Measurements from ENCODE around the gene NCOA5.
"Not testable (repeated sequence)": the region's sequence is repeated elsewhere in the genome, so short reads cannot be mapped to it uniquely, and the experiment has no call there.

The NCOA5 gene

DNA sequence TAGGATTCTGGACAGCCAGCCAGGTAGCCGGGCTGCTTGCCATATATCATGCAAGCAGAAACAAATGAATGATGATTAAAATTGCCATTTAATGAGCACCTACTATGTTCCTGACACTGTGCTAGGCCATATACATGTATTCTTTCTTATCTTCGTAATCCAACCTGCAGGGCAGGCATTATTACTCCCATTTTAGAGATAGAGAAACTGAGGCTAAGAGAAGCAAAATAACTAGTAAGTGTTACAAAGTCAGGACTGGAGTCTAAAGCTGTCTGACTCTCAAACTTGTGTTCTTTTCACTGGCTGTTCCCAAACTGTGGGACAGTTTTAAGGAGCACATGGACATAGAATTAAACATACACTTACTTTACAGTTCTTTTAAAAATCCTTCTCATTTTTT, 30.4 kb upstream of the NCOA5 start:
- no peak for DNase-seq (ENCODE audit: low read depth)

DNA sequence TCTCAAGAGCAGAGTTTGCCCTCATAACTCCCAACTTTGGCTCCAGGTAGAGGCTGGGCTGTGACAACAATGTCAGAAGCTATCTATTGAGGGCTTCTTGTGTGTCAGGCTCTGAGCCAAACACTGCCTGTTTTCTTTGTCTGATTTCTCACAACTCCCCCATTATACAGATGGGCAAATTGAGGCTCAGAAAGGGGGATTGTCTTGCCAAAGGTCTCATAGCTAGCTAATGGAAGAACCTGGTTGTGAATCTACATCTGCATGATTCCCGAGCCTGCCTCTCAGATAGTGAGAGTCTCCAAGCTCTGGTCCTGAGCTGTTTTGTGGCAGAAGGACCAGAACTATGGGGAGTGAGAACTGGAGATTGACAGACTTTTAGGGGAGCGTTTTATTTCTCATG, 29.8 kb upstream of the NCOA5 start:
- DNase-seq (ENCODE audit: low read depth): no peak

DNA sequence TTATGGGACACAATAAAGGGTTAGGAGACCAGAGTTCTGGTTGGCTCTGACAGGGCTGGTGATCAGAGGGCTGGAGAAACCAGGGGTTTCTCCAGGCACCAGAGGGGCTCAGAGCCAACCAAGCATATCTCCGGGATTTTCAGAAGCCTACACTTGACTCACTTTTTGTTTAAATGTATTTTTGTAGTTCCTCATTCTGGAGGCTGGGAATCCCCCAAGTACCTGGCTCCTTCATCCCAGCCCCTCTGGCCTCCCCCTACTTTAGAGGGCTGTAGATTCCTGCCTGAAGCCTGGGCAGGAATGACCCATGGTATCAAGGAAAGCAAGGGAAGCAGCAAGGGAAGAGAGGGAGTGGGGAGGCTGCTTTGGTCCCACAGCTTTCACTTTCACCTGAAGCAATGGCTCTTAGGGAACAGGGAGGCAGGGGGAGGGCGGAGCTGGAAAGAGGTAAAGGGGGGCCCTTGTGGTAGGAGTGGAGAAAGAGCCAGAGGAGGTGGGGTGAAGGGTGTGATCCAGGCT, 29.3 kb upstream of the NCOA5 start:
- DNase-seq (ENCODE audit: low read depth): no peak

DNA sequence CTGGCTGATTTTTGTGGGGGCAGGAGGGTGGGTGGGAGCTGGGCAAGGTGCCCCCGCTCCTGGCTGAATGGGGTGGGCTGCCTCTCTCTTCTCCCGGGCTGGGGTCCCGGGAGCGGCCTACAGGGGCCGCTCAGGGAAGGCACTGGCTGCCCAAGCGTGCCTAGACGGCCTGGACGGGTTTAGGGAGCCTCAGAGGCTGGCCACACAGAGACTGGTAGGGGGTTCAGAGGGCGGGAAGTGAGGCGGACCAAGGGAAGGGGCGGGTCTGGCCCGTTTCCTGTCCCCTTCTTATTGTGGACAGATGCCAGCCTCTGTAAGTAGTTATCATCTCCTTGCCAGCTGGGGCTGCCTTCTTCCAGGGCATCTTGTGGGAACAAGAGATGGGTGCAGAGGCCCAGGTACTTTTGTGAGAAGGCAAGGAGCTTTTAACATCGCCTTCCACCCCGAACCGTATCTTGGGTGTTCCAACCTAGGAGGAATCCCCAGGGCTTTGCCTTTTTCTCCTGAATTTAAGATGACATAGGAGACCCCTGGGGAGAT, 28.8 kb upstream of the NCOA5 start:
- no peak for DNase-seq (ENCODE audit: low read depth)

DNA sequence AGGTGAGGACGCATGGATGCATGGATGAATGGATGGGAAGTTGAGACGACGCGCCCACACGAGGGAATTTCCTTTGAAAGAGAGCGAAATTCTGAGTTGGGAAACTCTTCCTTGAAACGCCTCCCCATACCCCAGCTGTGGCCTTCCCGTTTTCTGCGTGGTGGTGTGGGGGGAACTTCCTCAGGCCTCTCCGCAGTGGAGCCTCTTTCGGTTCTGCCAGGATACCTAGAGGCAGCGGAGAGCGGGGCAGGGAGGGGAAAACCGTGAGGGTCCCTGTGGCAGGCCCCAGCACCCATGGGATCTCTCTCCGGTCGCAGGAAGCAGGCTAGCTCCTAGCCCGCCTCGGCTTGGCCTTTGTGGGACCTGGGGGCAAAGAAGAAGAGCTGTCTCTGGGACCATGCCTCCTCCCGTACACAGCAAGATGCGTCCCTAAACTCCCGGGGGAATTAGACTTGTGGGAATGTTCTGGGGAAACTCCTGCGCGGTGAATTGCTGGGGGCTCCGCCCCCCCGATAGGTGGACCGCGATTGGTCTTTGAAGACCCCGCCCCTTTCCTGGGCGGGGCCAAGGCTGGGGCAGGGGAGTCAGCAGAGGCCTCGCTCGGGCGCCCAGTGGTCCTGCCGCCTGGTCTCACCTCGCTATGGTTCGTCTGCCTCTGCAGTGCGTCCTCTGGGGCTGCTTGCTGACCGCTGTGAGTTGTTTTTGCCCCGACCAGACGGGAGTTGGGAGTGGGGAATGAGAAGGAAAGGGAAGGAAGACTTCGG, 28.1 kb upstream of the NCOA5 start, which contains the start of gene CD40:
Gene CD40, plus strand, starts transcription at position 611 of the 764 bp plus-strand sequence. Its CDS starts 30 bp downstream, at position 641.
- DNase-seq (ENCODE audit: low read depth): peak; percentile 70

DNA sequence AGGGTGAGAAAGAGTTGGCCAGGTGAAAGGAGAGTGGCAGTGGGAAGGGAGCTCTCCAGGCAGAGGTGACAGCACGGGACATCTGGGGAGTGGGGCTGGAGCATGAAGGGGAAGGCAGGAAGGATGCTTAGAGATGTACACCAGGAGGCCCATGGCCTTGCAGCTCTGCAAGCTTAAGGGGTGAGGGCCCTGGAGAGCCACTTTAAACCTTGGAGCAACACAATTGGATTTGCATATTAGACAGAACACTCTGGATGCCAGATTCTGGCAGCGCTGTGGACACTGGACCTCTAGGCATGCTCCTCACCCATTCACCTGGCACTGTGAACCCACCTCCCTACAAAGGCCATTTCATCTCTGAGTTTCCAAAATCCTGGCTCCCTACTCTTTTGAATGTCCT, 24.7 kb upstream of the NCOA5 start:
- no peak for DNase-seq (ENCODE audit: low read depth)

DNA sequence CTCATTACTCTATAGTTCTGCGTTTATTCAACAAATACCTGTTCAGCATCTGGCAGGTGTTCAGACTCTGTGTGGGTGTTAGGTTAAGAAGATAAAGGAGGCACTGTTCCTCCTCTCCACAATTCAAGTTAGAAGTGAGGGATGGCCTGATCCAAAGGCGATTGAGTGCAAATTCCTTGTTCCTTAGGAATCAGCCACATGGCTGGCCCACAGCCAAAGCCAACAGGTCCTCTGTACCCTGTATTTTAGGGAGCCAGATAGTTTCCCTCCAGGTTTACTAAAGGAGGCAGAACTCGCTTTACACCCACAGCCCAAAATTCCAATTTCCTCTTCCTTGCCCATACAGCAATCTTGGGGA, 23.3 kb upstream of the NCOA5 start:
- DNase-seq (ENCODE audit: low read depth): no peak

DNA sequence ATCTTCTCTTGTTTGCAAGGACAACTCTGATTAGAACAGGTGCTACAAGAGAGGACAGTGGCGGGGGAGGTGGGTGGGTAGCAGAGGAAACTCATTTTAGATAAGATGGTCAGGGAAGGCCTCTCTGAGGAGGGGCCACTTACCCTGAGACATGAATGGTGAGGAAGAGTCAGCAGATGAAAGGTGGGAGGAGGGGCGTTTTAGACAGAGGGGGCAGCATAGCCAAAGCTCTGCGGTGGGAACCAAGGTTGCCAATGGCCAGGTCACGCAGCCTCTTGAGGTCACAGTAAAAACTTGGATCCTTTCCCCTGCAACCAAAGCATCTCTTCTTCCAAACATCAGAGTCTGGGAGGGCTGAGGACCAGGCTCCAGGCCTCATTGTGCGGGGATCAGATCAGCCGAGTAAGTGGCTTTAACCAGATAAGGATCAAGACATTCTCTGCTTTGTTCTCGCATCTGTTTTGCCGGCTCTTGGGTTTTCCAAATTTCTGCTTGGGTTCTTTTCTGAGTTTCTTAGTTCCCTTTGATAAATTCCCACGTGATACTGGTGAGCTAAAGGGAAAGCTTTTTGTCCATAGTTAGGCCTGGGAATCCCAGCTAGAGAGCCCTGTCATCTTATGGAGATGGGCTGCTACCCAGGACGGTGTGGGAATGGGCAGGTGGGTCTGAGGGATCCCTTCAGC, 22.8 kb upstream of the NCOA5 start:
- no peak for DNase-seq (ENCODE audit: low read depth)

DNA sequence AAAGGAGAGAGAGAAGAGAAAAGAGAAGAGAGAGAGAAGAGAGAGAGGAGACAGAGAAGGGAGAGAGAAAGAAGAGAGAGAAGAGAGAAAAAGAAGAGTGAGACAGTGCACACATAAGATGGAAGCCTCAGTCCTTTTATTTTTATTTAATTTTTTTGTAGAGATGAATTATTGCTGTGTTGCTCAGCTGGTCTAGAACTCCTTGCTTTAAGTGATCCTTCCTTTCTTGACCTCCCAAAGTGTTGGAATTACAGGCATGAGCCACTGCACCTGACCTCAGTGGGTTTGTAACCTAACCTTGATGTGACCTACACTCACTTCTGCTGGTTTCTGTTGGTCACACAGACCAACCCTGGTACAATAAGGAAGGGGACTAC, 22.1 kb upstream of the NCOA5 start:
- DNase-seq (ENCODE audit: low read depth): no peak

DNA sequence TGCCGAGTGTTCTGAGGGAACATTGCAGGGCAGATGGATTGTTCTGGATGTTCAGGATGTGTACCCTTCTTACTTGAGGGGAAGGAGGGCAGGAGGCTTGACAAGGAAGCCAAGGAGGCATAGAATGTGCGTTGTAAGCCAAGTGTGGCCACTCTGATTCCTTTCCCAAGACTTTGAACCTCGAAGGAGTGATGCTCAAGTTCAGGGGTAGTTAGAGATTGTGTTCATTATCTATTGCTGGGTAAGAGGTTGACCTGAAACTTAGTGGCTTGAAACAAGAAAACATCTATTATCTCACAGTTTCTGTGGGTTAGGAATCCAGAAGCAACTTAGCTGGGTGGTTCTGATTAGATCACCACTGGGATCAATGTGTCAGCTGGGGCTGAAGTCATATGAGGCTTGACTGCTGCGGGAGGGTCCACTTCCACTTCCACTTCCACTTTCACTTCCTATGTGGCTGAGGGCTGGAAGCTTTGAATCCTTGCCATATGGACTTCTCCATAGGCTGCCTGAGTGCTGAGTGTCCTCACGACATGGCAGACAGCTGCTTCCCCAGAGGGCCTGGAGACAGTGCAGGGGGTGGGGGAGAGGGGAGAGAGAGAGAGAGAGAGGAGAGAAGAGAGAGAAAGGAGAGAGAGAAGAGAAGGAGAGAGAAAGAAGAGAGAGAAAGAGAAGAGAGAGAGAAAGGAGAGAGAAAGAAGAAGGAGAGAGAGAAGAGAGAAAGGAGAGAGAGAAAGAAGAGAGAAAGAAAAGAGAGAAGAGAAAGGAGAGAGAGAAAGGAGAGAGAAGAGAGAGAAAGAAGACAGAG, 21.5 kb upstream of the NCOA5 start:
- DNase-seq (ENCODE audit: low read depth): peak; percentile 20

DNA sequence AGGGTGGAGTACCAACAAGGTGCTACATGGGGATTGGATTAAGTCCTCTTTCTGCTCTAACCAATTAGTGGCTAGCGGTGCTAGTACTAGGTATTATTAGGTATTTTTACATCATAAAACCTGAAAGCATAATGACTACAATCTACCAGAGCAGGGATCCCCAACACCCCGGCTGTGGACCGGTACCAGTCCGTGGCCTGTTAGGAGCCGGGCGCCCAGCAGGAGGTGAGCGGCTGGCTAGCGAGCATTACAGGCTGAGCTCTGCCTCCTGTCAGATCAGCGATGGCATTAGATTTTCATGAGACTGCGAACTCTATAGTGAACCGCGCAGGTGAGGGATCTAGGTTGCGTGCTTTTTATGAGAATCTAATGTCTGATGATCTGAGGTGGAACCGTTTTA, 19.2 kb upstream of the NCOA5 start:
- DNase-seq (ENCODE audit: low read depth): no peak

DNA sequence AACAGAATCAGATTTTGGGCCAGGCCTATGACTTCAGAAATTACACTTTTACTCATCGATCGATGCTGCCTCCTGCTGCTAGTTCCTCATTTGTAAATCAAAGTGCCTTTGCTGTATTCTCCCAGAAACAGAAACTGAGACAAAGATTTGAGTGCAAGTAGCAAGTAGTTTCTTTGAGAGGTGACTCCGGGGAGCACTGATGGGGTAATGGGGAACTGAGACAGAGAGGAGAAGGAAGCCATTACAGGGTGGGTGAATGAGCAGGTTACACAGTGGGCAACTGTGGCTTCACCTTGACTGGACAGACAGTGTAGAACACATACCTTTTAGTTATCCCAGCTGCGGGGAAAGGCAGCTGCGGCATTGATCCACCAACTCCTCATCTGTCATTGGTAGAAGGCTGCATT, 18.7 kb upstream of the NCOA5 start:
- no peak for DNase-seq (ENCODE audit: low read depth)

DNA sequence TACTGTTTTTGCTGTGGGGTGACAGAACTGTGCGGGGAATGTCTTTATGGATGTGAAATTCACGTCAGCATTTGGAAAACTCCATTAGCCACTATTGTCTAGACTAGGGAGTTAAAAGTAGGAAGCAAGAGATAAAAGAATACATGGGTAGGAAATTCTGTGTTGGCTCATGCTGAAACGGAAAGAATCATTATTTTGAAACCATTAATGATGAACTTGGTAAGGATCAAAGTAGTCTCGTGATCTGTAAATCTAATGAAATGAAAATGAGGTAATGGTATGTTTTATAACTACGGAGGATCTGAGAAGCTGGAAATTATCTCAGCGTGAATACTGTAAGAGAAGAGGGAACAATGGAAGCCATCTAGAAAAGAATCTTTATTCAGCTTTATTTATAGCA, 17.3 kb upstream of the NCOA5 start:
- no peak for DNase-seq (ENCODE audit: low read depth)

DNA sequence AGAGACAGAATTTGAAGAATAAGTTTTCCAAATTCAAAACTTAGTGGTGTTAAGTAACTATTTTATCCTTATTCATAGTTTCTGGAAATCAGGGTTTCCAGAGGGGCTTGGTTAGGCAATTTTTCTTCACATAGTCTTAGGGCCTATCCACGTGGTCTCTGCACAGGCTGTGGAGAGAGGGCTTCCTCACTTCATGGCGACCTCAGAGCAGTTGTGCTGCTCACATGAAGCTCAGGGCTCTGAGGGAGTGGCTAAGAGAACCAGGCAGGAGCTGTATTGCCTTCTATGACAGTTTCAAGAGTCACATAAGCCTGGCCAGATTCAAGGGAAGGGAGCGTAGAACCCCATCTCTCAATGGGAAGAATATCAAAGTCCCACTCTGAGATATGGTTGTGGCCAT, 14.5 kb upstream of the NCOA5 start:
- DNase-seq (ENCODE audit: low read depth): no peak

DNA sequence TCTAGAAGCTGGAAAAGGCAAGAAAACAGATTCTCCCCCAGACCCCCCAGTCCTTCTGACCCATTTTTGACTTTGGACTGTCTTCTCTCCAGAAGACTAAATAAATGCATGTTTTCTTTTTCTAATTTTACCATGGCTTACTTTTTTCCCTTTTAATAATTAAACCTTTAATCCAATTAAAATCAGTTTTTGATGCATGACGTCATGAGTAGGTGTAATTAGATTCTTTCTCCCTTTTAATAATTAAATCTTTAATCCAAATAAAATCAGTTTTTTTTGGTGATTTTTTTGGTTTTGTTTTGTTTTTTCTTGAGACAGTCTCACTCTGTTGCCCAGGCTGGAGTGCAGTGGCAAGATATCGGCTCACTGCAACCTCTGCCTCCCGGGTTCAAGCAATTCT, 13.2 kb upstream of the NCOA5 start:
- DNase-seq (ENCODE audit: low read depth): no peak

DNA sequence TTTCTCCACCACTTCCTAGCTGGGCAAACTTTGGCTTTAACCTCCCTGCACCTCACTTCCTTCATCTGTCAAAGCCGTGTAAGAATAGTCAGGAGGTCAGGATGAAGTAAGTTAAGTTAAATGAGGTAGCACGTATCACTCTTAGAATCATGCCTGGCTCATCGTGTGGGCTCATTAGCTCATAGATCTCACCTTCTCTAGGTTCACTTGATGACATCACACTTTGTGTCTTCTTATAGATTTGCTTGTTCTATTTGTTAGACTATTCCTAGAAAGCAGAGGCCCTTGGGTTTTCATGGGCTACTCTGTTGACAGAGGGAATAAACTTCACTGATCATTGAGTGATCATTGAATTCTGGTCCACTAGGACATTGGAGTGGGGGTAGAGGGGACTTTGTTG, 12.2 kb upstream of the NCOA5 start:
- DNase-seq (ENCODE audit: low read depth): no peak

DNA sequence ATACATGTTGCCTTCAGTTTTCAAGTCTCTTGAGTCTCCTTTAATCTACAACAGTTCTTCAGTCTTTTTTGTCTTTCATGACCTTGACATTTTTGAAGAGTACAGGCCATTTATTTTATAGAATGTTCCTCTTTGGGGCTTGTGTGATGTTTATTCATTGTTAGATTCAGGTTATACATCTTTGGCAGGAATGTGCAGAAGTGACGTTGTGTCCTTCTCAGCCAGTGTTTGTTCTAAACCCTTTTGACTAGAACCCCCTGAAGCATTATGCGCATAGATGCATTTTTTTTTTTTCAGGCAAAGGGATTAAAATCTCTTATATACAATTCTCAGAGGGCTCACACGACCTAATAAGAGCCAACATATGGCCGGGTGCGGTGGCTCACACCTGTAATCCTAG, 11.2 kb upstream of the NCOA5 start:
- no peak for DNase-seq (ENCODE audit: low read depth)

DNA sequence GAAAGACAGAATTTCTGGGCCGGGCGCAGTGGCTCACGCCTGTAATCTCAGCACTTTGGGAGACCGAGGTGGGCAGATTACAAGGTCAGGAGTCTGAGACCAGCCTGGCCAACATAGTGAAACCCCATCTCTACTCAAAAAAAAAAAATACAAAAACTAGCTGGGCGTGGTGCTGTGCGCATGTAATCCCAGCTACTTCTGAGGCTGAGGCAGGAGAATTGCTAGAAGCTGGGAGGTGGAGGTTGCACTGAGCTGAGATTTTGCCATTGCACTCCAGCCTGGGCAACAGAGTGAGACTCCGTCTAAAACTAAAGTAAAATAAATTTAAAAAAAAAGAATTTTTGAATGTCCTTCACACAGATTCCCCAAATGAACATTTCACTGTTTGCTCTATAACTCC, 10.7 kb upstream of the NCOA5 start:
- not testable (repeated sequence) for DNase-seq (ENCODE audit: low read depth)

DNA sequence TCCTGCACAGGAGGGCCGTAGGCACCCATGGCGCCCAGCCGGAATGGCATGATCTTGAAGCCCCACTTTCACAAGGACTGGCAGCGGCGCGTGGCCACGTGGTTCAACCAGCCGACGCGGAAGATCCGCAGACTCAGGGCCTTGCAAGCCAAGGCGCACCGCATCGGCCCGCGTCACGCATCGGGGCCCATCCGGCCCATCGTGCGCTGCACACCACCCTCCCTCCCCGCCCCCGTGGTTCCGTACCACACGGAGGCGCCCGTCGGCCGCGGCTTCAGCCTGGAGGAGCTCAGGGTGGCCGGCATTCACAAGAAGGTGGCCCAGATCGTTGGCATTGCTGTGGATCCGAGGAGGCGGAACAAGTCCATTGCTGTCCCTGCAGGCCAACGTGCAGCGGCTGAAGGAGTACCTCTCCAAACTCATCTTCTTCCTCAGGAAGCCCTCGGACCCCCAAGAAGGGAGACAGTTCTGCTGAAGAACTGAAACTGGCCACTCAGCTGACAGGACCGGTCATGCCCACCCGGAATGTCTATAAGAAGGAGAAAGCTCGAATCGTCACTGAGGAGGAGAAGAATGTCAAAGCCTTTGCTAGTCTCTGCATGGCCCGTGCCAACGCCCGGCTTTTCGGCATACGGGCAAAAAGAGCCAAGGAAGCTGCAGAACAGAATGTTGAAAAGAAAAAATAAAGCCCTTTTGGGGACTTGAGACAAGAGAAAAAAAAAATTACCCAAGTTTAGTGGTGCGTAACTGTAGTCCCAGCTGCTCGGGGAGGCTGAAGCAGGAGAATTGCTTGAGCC, 9.9 kb upstream of the NCOA5 start:
- DNase-seq (ENCODE audit: low read depth): no peak

DNA sequence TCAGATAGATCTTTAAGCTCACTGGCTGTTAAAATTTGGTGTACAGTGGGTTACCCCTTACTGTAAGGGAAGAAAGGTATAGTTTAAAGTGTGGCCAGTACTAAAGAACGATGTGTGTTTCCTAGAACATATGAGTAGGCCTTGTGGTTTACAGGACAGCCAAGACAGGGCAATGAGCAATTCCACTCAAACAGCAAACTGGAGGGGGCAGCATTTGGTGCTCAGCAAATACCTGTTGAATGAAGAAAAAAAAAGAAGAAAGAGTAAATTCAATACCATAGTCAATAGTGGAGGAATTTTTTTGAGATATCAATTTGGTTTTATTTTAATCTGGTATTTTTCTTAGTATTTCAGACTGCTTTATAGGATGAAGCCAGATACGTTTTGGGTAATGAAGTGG, 3.8 kb upstream of the NCOA5 start:
- DNase-seq (ENCODE audit: low read depth): no peak

DNA sequence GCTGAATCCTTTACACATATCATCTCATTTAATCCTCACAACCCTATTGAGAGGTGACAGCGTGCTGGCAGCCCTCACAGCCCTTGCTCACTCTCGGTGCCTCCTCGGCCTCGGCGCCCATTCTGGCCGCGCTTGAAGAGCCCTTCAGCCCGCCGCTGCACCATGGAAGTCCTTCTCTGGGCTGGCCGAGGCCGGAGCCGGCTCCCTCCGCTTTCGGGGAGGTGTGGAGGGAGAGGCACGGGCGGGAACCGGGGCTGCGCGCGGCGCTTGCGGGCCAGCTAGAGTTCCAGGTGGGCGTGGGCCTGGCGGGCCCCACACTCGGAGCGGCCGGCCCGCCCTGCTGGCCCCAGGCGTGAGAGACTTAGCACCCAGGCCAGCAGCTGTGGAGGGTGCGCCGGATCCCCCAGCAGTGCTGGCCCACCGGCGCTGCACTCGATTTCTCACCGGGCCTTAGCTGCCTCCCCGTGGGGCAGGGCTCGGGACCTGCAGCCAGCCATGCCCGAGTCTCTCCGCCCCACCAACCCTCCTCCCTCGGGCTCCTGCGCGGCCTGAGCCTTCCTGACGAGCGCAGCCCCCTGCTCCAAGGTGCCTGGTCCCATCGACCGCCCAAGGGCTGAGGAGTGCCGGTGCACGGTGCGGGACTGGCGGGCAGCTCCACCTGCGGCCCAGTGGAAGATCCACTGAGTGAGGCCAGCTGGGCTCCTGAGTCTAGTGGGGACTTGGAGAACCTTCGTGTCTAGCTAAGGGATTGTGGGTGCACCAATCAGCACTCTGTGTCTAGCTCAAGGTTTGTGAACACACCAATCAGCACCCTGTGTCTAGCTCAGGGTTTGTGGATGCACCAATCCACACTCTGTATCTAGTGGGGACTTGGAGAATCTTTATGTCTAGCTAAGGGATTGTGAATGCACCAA, 2.1 kb upstream of the NCOA5 start:
- DNase-seq (ENCODE audit: low read depth): not testable (repeated sequence)

Measured in activated T-cell treated with anti-CD3 and anti-CD28 coated beads for 48 hours (primary cell).